ENCODE measurements around the gene AK8.

The AK8 gene

GRCh38 chr9:132757016-132757415, 121.1 kb downstream of the AK8 start:
- TF ChIP-seq ZFX (IDR thresholded peaks at IDR 0.05; ENCODE audit: borderline replicate concordance) (no peak), CTCF (IDR thresholded peaks at IDR 0.05) (no peak)
- no peak overlapping the region for H3K27ac ChIP-seq

DNA sequence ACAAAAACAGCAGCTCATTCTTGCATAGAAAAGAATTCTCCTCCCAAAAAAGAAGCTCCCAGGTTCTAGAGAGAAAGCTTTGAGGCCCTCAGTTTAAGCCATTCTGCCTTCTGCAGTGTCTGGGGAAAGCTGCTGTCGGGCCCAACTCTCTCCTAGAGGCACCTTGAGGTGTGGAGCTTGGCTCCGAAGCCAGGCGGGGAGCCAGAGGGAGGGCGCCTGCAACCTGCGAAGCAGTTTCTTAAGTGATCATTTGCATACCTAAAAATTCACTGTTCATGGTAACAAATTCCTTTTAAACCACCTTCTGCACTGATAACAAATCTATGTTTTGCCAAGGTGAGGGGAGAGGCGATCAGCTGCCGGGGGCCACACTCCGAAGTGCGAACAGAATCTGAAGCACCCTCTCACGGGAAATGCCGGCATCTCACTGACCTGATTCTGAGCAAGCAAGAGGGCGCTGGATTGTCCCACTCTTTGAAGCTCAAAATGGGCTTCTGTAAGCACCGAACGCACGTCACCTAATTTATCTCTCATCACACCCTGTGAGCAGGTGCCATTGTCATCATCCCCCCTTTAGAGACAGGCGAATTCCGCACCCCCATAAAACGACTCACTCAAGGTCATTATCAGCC, 121.8 kb downstream of the AK8 start:
- H3K27ac ChIP-seq: no peak overlapping the region

DNA sequence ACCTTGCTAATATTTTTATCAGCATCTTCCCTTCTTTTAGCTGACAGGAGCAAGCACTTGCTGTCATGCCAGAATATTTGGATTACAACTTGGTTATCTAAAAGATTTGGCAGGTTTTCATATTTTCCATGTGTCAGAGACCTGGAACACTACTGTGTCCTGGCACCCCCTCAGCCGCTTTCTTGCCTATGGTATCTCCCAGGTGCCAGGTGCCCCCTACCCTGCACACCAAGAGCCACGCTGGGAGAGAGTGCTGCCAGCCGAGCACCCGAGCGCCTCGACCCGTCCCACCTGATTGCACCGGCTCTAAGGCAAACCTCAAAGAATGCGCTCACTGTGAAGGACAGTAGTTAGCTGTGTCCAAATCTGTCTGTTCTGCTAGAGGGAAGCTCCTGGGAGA, 123.0 kb downstream of the AK8 start:
- no peak for TF ChIP-seq CTCF (IDR thresholded peaks at IDR 0.05)
- H3K27ac ChIP-seq: no peak overlapping the region

More for the DNA sequence above, 121.8 kb downstream of the AK8 start:
- no peak for TF ChIP-seq CTCF (IDR thresholded peaks at IDR 0.05)
- no peak for TF ChIP-seq ZFX (IDR thresholded peaks at IDR 0.05; ENCODE audit: borderline replicate concordance)

DNA sequence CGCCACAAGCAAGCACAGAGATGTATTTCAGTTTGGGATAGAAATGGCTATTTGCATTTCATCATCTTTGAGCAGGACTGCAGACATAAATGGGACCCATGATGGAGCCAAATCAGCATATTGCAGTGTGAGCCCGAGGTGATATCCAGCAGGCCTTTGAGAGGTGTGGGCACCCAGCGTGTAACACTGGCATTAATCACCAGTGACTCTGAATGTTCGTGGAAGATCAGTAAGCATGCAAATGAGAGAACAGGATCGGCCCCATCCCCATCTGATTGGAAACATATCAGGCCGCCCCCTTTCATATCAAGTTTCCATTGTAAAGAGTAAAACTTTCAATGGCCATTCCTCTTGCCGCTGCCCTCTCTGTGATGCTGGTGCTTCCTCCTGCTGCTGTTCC, 123.8 kb downstream of the AK8 start:
- no peak overlapping the region for H3K27ac ChIP-seq
- TF ChIP-seq ZFX (IDR thresholded peaks at IDR 0.05; ENCODE audit: borderline replicate concordance): no peak
- TF ChIP-seq CTCF (IDR thresholded peaks at IDR 0.05): no peak

- TF ChIP-seq ZFX (IDR thresholded peaks at IDR 0.05; ENCODE audit: borderline replicate concordance) (no peak), CTCF (IDR thresholded peaks at IDR 0.05) (no peak)
- H3K27ac ChIP-seq: no peak overlapping the region
These were observed 124.5 kb downstream of the AK8 start for GRCh38 chr9:132753593-132753880.

DNA sequence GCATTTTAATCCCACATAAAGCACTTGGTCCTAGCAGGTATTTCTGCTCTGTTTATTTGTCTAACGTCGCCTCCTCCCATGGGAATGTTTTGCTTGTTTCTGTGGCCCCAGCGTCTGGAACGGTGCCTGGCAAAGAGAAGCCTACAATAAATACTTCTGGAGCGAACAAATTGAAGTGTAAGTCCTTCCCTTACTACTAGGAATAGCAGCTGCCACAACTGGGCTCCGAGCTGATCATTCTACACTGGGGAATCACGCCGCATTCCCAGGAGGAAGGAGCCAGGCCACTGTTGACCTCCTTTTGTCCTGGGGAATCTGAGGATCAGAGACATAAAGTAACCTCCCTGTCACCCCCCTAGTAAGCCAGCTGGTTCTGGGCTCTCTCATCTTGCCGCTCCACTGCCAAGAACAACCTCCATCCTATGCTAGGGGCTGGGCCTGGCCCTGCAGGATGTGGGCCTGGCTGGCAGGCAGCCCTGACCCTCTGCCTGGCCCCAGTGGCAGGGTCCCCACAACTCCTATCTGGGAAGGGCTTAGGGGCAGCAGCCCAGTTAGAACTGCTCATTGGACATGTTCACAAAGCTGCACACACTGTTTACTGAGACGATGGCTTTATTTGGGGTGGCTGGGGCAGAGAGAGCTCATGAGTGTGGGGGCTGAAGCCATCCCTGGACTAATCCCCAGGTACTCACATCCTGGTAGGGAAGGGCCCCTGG, 125.0 kb downstream of the AK8 start:
- TF ChIP-seq CTCF (IDR thresholded peaks at IDR 0.05) (no peak), ZFX (IDR thresholded peaks at IDR 0.05; ENCODE audit: borderline replicate concordance) (no peak)
- H3K27ac ChIP-seq: no peak overlapping the region

- H3K27ac ChIP-seq: no peak overlapping the region
- TF ChIP-seq CTCF (IDR thresholded peaks at IDR 0.05) (no peak), ZFX (IDR thresholded peaks at IDR 0.05; ENCODE audit: borderline replicate concordance) (no peak)
These were observed 127.4 kb downstream of the AK8 start for GRCh38 chr9:132750668-132751067.
